Fibroblast of the conjunctiva (primary cell): ENCODE results near the gene CTIF.

Experiments
- DNase-seq: peaks from one replicate; pipeline ENCODE4 v3.0.0-alpha.2; 2010; ENCODE audit warnings: low read depth

Gene CTIF

DNA sequence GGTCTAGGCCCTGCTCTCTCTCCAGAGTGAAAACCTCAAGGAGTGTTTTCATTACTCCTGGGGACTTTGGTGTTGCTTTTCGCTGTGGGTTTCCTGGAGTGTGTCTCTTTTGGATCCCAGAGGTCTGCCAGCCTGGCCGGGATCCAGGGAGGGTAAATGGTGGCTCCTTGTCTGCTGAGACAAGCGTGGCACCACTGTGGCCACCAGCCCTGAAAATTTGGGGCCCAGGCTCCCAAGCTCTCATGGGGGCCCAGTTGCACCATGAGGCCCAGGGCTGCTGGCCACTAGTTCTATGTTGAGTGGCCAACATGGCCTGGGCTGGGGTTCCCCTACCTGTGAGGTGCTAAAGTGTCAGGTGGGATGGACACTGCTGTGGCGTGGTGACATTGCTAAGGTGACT lies 144.8 kb downstream of the CTIF start:
- no peak for DNase-seq

DNA sequence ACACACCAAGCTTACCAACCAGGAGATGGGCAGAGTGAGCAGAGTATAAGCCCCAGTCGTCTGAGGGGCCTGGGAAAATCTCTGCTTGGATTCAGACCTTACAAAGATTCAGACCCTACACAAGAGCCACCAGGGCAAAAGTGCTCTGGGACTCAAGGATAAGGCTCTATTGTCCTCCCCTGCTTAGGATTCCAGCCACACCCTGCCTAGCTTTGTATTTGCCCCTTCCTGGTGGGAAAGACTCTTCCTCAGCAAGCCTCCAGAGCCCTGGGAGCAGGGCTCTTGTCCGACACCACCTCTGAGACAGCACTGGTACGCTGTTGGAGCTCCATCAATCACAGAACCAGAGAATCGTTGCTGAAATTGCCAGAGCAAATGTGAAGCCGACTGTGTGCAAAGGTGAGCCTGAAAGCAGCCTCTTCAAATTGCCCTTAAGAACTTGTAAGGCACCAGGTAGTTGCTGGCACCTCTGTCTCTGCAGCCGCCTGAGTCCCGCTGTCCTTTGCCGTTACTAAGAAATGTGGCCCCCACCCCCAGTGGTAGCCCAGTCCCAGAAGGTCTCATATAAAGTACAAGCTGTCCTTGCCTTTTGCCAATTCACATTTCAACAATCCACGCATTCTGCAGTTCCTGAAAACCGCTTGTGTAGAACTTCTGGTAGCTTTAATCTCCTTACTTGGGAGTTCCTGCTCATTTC lies 148.7 kb downstream of the CTIF start:
- no peak for DNase-seq

DNA sequence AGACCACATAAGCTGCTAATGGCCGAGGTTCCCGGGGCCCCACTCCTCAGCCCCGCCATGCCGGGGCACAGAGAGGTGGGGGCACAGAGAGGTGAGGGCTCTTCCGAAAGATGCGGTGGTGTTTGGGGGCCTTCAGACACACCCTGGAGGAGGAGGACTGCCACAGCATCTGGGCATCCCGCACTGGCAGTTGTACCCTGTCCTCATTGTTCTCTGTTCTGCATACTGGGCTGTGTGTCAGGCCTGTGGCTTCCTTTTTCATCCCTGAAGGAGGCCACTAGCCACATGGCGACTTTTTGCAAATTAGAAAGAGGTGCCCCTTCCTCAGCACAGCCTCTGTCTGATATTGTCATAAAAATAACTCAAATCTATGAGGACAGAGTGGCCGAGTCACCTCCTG lies 150.1 kb downstream of the CTIF start:
- DNase-seq, result no peak

DNA sequence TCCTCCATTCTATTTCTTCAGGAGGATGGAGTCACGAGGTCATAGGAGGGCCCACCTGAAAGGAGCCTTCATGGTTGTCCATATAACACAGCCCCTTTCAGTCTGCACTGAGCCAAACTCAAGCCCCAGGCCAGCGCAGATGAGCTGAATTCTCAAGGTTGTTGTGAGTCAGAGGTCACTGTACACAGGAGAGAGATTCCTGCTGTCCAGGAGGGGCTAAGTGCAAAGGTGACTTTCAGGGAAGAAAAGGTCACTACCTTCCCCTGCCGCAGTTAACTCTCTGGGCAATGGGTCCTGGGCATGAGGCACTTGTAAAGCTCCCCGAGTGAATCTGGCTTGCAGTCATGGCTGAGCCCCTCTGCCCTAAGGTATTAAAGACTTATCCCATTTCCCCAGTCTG lies 150.7 kb downstream of the CTIF start:
- no peak for DNase-seq

DNA sequence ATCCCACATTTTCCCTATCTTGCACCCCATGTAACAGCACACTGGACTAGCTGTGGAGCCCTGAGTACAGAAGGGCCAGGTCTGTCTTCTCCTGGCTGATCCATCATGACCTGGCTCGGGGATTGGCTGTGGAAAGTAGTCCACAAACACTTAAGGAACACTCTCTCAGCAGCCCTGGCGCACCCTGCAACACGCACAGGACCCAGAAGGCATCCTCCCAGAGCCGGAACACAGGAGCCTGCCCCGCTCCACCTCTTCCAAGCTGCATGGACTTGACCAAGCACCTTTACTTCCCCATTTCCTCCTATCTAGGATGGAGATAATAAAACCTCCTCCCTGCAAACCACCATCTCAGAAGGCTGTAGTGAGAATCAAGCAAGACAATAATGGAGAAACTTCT lies 151.7 kb downstream of the CTIF start:
- DNase-seq, result no peak

DNA sequence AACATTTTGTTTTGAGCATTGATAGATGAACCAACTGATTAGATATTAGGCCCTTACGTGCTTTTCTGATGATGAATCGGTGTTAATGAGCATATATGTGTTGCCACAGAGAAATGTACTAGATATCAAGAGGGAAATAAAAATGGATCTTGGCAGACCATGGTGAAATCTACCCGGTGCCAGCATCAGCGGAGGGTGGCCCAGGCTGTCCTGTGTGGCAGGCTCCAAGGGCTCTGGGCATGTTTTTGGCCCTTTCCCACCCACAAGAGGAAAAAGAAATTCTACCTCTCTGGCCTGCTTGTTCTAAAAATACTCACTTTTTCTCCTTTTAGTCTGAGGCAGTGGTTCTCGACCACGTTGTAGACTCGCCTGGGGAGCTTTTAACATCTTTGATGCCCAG lies 154.2 kb downstream of the CTIF start:
- DNase-seq, result no peak

DNA sequence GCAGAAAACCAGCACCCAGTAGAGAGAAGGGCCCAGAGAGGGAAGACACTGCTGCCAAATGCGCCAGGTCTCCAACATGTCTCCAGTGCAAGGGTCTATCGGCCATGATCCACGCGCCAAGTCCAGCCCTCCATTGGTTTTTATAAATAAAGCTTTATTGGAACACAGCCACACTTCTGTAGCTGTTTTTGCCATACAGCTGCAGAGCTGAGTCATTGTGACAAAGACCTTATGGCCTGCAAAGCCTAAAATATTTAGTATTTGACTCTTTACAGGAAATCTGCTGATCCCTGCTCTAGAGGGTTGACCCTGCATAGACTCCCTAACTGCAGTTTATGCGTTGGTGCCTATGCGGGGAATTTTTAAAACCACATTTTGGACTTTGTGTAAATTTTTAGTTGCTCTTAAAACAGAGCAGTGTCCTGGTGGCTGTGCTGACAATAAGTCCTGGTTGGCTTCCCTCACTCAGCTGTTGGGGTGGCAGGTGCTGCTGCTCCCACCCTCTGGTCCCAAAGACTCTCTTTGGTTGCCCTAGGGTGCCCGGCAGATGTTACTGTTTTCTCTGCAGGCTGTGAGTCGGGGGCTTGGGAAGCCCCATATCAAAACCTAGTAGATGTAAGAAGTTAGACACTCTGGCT lies 154.9 kb downstream of the CTIF start:
- DNase-seq, result peak; percentile 22

DNA sequence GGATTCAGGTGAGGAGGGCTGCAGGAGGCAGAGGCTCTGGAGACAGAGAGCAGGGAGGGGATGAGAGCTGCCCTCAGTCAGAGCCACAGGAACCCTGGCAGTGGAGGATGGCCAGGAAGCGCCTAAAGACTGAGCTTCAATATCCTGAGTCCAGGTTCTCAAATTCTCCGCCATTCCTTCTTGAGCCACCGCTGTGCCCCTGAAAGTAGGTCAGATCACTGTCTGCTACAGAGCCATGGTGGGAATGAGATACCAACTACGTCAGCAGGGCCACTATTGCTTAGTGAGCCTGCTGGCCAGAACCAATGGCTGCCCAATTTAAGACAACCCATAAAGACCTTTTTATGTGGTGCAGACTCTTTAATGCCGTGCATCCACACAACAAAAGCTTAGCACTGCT lies 155.5 kb downstream of the CTIF start:
- DNase-seq, result no peak

DNA sequence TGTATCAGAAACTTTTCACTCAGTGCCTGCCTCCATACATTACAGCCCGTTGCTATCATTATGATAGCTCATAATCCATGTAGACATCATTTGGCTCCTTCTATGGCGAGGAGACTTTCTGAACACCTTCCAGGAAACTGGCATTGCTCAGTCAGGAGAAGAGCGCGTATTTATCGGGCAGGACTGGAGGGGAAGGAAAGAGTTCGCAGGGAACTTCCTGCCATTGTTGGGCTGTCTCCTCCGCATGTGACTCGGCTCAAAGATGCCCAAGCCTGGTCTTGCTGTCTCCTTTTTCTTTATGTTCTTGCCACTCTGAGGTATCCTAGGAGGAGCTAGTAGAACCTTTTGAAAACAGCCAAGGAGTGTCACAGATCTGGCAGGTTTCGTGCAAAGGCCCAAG lies 156.8 kb downstream of the CTIF start:
- no peak for DNase-seq

DNA sequence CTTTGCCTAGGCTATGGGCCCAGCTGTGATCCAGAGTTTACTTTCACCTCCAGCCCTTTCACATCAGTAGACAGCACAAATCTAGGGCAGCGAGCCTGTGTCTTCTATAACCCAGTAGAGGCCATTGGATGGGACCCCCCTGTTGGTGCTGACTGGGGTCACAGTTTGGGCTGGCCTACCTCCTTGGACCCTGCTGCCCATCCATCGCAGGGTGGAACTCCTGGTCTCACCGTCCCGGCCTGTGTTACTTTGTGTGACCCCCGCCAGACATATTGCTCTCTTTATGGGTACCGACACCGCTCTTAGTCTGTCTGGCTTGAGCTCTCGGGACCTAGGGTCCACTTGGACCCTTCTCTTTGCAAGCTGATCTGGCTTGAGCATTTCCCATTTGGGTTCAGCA lies 157.4 kb downstream of the CTIF start:
- DNase-seq, result no peak

DNA sequence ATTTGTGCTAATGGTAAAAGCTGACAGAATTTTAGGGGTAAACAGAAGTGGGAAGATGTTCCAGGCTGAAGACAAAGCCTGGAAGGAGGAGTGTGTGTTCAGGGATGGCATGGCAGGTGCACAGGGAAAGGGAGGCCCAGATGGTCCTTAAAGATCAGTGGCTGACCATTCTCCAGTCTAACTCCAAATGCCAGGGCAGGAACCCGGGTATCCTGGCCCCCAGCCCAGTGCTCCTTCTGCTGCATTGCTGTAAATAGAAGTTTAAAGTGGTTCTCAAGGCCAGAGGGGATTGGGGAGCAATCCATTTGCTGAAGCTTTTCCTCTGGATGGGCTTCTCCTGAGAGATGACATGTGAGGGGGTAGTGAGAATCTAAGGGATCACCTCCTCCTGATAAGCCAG lies 158.6 kb downstream of the CTIF start:
- DNase-seq, result no peak

DNA sequence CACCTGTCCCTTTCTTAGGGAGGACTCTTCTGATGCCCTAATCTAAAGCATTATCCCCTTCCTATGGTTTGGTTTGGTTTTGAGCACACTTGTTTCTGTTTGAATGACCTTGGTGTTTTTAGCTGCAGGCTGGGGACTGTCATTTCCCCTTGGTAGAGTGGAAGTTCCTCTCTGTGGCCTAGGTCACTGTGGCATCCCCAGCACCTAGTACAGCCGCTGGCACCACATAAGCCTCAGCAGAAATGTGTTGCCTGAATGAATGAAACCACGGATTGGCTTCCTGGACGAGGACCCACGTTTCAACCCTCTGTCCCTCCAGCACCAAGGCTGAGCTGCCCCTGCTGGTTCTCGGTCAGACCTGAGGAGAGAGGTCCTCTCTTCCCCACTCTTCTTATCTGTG lies 159.9 kb downstream of the CTIF start:
- DNase-seq, result no peak

DNA sequence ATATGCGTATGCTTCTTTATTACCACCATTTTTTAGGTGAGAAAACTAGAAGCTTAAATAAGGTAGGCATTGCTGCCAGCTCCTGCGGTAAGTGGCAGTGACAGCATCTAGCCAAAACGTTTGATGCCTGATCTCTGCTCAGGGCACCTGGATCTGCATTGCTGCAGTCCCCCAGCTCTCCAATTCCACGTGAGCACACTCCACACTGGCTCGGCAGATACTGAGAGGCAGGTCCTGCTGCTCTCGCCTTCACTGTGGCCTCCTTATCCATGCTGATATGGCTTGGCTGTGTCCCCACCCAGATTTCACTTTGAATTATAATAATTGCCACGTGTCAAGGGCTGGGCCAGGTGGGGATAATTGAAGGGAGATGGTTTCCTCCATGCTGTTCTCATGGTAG lies 160.9 kb downstream of the CTIF start:
- no peak for DNase-seq

DNA sequence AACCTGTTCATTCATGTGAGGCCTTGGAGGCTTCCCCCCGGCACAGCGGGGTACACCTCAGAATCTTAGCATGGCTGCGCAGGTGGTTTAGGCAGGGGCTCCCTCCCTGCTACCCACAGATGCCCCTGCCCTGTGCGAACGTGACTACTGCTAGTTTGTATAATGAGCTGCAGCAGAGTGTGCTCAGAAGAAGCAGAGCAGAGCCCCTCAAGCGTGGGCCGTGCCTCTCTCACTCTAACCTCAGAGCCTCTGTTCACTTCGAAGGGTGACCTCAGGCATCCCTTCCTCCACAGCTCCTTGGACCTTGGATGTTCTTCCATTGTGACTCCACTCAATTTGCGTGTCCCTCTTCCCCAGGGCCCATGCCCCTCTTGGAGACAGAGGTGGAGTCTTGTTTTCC lies 161.6 kb downstream of the CTIF start:
- no peak for DNase-seq

DNA sequence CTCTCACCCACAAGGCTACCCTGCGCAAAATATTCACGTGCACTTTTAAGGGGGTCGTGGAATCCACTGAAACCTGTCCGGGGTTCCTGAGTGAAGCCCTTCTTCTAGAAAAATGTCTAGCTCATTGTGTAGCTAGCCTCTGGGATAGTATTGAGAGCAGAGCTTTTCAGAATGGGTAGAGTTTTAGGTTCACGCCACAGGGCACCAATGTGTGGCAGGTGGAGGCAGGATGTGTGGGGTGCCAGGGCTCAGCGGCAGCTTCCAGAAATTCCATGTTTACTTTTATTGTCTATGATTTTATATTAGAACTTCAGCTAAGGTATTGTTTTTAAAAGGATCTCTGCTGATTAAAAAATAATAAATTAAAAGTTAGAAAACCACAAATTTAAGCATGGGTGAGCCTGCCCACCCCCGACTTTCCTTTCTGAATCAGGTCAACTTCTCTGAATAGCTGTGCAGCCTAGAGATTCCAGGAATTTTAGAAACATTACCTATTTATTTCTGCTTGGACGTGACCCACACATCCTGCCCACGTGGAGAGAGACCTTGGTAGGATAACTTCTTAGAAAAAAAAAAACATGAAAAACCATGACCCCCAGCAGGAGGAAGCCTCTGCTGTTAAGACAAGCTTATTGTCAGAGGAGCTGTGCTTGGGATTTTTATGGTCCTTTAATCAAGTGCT lies 163.7 kb downstream of the CTIF start:
- DNase-seq, result no peak

DNA sequence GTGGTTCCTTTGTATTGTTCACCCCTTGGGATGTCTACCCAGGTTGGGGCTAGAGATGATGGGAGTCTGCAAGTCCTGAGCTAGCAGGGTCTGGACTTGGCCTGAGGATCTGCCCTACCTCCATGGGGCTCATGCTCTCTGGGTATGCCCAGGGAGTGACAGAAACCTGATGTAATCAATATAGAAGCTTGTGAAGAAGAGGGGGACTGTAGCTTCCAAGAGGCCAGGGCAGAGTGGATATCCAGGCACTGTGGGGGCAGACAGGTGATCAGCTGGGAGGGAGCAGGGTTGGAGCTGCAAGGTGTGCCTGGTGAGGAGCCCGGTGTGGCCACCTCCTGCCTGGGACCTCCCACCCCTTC lies 164.2 kb downstream of the CTIF start:
- DNase-seq, result no peak

DNA sequence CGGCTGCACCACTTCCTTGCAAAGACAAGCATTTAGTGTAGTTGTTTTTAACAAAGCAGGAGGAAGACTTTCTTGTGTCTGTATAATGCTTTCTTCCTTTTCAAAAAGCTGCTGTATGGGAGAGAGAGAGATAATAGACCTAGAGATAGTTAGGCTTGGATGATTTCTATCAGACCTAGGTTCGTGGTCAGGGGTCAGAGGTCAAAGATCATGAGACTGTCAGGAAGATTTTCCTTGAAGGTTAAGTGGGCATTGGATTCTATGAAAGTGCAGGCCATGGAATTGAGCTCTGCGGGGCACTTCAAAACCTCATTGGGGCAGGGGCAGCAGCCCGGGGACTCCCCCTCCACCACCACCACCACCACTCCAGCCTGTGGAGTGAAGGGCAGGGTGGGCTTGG lies 164.6 kb downstream of the CTIF start:
- no peak for DNase-seq

DNA sequence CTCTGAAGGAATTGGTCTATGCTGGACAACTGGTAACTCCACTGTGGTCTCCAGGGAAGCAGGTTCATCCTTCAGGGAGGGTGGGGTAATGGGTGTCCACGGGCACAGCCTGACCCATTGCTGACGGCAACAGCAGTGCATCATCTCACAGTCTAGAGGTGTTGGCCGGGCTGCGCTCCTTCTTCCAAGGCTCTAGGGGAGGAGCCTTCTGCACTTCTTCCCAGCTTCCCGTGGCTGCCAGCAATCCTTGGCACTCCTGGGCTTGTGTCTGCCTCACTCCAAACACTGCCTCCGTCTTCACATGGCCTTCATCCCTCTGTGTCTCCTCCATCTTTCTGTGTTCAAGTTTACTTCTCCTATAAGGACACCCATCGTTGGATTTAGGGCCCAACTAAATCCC lies 166.2 kb downstream of the CTIF start:
- DNase-seq, result no peak

DNA sequence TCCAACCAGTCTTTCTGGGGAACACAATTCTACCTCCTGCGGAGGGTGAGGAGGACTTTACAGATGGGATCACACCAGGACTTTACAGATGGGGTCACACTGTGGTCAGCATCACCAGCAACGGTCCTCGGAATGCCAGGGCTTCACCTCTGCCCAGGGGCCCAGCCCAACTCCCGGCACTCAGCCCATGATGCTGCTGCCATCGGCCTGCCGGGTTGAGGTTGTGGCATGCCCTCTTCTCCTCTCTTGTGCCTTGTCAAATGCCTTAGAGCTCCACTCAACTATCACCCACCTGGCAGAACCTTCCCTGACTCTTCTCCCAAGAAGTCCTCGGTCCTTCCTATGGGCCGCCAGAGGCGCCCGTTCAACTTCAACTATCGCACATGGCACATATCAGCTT lies 166.7 kb downstream of the CTIF start:
- DNase-seq, result no peak

DNA sequence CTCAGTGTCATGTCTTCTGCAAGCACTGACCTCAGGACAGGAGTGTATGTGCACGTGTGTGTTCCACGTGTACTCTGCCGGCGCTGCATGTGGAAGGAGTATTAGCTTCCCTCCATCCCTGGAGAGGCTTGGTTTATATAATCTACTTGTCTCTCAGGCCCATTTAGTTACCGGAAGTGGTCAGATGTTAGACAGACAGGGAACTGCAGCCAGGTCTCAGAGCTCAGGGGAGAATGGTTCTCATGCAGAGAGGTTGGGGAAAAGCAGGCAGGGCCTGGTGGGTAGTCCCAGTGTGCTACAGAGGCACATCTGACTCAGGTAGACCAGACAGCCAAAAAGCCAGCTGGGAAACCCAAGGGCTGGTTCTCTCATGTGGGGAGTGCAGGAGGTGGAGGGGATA lies 167.9 kb downstream of the CTIF start:
- DNase-seq, result no peak

DNA sequence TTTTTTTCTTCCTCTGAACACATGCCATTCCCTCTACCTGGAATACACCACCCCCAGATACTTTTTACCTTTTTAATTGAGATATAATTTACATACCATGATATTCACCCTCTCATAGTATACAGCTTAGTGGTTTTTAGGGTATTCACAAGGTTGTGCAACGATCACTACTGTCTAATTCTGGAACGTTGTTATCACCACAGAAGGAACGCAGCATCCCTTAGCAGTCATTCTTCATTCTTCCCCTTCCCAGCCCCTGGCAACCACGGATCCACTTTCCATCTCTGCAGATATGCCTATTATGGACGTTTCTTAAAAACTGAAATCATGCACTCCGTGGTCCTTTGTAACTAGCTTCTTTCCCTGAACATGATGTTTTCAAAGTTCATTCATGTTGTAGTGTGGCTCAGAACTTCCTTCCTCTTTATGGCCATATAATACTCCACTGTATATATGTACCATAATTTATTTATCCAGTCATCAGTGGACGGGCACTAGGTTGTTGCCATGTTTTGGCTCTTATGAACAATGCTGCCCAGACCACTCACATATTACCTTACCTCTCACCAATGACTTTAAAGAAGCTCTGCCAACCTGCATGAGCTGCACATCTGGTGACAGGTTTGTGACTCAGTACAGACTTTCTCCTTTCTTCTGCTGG lies 168.9 kb downstream of the CTIF start:
- DNase-seq, result no peak

DNA sequence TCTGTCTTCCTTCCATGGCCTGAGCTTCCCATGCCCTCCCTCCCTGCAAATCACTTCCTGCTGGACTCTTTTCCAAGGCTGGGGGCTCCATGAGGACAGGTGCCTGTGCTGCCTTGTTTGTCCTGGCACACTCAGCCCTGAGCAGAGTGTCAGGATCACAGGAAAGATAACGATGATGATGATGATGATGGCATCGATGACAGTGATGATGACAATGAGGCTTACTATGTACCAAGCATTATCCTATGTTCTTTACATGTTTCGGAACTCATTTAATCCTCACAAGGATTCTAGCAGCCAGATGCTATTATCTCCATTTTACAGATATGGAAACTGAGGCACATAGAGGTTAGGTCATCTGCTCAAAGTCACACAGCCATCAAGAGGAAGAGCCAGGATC lies 170.0 kb downstream of the CTIF start:
- no peak for DNase-seq

DNA sequence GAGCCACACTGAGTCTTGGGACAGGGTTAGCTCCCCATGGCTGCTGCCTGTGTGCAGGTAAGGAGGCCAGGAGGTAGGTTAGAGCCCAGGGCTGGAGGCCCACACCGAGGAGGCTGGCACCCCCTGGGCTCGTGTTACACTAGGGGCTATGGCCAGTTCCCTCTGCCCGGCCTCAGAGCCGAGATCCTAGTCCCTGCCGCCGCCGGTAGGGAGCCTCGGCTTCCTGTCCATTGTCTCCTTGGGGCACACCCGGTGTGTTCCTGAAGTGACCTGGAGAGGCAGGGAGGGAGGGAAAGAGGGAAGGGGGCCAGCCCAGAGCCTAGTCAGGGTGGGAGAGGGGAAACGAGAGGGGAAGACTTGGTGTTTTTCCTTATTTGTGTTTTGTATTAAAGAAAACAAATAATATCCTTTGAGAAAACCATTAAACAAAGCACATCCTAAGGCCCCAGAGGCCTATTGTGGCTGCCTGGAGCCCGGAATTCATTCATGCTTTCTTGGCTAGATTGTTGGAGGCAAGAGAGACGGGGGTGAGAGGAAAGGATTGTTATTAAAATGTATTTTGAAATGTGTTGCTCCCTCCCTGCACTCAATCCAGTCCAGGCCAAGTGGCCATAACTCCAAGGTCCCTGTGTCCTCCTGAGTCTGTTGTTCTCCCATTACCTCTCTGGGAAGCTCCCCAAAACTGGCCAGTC lies 170.7 kb downstream of the CTIF start:
- DNase-seq, result no peak
